ENCODE measurements around the gene CCT7. TPM values are rescaled to one million over a fixed set of nuclear protein-coding genes. Genes with fewer than 3 reads are reported as not detected.

Gene CCT7
- total RNA-seq, 3 donors from 2014 or later = 180 to 223 (median 187) TPM

DNA sequence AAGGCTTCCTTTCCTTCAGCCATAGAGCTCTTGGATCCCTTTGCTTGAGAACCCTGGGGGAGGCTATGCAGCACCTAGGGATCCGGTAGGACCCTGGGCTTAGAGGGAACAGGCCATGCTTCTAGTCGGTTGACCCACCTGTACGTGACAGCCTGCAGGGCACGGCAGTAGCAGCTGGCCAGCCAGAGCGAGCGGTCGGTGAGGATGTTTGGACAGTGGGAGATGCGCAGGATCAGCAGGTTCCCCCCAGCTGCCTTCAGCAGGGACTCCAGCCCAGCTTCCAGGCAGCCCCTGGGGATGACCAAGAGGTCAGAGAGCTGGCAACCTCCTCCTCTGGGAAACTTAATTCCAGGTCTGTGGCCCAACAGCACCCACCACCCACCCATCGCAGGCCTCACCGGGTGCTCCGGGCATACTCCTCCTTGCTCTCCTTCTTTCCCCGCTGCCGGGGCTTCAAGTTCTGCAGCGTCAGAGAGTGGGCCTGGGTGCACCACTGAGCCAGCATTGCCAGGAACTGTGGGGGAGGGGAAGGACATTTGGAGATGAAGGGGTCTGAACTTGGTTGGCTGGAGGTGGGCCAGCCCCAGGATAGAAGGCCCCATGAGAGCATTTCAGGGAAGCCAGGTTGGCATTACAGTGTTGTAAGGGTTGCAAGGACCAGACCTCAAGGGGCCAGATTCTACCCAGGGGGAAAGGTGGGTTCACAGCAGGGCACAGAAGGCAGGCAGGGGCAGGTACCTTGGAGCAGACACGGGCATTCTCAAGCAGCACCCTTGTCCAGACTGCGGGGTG, 29.6 kb downstream of the CCT7 start:
- no peaks in the 10 kb centered on the region for H3K36me3 ChIP-seq
- no peaks in the 10 kb centered on the region for H3K9me3 ChIP-seq
- H3K27me3 ChIP-seq = no peaks in the 10 kb centered on the region
- peaks cover 0 to 1% of the 10 kb centered on the region in 2 donors for H3K4me1 ChIP-seq
- intact Hi-C loops (cut with DNase I; ENCODE audit: low total_unique reads) = no loop called here
- no peak overlapping the region for H3K27ac ChIP-seq
- no peak for DNase-seq (ENCODE audit: low spot score in 2 of 2)
- TF ChIP-seq POLR2AphosphoS5 (IDR thresholded peaks at IDR 0.05) (no peak), POLR2A (IDR thresholded peaks at IDR 0.05) (no peak)
- TF ChIP-seq, protein P1, sequence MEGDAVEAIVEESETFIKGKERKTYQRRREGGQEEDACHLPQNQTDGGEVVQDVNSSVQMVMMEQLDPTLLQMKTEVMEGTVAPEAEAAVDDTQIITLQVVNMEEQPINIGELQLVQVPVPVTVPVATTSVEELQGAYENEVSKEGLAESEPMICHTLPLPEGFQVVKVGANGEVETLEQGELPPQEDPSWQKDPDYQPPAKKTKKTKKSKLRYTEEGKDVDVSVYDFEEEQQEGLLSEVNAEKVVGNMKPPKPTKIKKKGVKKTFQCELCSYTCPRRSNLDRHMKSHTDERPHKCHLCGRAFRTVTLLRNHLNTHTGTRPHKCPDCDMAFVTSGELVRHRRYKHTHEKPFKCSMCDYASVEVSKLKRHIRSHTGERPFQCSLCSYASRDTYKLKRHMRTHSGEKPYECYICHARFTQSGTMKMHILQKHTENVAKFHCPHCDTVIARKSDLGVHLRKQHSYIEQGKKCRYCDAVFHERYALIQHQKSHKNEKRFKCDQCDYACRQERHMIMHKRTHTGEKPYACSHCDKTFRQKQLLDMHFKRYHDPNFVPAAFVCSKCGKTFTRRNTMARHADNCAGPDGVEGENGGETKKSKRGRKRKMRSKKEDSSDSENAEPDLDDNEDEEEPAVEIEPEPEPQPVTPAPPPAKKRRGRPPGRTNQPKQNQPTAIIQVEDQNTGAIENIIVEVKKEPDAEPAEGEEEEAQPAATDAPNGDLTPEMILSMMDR (IDR thresholded peaks at IDR 0.05) = no peak
- H3K4me3 ChIP-seq = no peak overlapping the region

DNA sequence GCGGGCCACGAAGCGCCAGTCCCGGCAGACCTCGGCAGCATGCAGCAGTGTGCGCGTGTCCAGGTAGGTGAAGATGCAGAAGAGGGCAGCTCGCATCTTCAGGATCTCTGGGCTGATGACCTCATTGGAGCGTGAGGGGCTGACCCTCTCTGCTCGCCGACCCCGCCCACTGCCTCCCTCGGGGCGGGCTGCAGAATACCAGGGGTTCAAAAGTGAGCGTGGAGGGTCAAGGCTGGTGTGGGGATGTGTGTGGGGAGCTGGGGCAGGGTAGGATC, 30.2 kb downstream of the CCT7 start:
- no peaks in the 10 kb centered on the region for H3K9me3 ChIP-seq
- H3K36me3 ChIP-seq = no peaks in the 10 kb centered on the region
- H3K4me3 ChIP-seq = no peak overlapping the region
- intact Hi-C loops (cut with DNase I; ENCODE audit: low total_unique reads) = no loop called here
- DNase-seq (ENCODE audit: low spot score in 2 of 2) = no peak
- no peak overlapping the region for H3K27ac ChIP-seq
- TF ChIP-seq POLR2A (IDR thresholded peaks at IDR 0.05) (no peak), POLR2AphosphoS5 (IDR thresholded peaks at IDR 0.05) (no peak)
- TF ChIP-seq, protein P1 (IDR thresholded peaks at IDR 0.05) = no peak
- H3K4me1 ChIP-seq = peaks cover 0 to 5% of the 10 kb centered on the region in 2 donors
- H3K27me3 ChIP-seq = no peaks in the 10 kb centered on the region

DNA sequence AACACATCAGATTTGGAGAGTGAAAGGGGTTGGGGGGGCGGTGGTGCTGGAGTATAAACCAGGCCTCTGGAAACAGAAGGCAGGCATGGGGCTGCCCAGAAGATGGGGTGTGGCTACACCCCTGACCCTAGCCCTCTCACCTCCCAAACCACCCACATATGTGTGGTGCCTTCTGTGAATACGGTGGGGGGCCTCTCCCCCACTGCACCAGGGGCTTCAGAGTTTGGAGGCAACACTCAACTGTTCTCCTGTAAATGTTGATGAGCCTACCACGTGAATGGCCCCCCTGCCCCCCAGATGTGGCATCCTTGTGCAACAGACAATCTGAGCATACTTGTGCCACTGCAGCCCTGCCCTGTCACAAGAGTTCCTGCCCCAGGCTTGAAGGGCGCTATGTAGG, 30.7 kb downstream of the CCT7 start:
- no peak overlapping the region for H3K27ac ChIP-seq
- H3K4me1 ChIP-seq = peaks cover 0 to 5% of the 10 kb centered on the region in 2 donors
- no peak overlapping the region for H3K4me3 ChIP-seq
- TF ChIP-seq, protein P1 (IDR thresholded peaks at IDR 0.05) = no peak
- TF ChIP-seq POLR2AphosphoS5 (IDR thresholded peaks at IDR 0.05) (no peak), POLR2A (IDR thresholded peaks at IDR 0.05) (no peak)
- H3K9me3 ChIP-seq = no peaks in the 10 kb centered on the region
- no peaks in the 10 kb centered on the region for H3K27me3 ChIP-seq
- no peaks in the 10 kb centered on the region for H3K36me3 ChIP-seq
- intact Hi-C loops (cut with DNase I; ENCODE audit: low total_unique reads) = no loop called here
- no peak for DNase-seq (ENCODE audit: low spot score in 2 of 2)

DNA sequence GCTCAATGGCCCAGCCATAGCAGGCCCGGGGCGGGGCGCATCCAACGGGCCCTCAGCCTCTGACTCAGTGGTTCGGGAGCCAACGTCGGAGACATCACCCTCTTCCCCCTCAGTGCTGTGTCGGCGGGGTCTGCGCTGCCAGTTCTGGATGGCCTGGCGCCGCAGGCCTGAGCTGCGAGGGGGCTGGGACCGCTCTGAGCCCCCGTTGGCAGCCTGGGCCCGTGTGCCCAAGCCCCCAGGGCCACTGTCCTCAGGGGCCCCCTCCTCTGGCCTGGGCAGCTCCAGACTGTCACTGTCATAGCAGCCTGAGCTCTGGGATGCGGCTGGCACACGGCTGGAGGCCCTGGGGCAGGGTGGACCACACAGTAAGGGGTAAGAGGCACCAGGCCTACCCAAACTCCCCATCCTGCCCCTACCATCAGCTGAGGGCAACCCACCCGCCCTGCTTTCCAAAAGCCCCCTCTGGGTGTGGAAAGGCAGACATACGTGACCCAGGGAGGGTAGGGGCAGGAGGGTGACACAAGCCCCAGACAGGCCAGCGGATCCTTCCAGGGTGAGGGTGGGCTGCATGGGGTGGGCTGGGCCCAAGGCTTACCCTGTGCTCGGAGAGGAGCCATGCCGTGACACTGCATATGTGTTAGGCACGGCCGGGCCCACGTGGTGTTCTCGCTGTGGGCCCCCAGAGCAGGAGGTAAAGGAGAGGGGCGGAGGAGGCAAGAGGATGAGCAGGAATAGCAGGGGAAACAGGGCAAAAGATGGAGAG, 31.4 kb downstream of the CCT7 start:
- no peak overlapping the region for H3K27ac ChIP-seq
- H3K4me3 ChIP-seq = no peak overlapping the region
- TF ChIP-seq, protein P1 (IDR thresholded peaks at IDR 0.05) = no peak
- no peak for TF ChIP-seq POLR2A (IDR thresholded peaks at IDR 0.05)
- no peak for TF ChIP-seq POLR2AphosphoS5 (IDR thresholded peaks at IDR 0.05)
- no peak for DNase-seq (ENCODE audit: low spot score in 2 of 2)
- no peaks in the 10 kb centered on the region for H3K36me3 ChIP-seq
- no peaks in the 10 kb centered on the region for H3K27me3 ChIP-seq
- H3K4me1 ChIP-seq = peaks cover 0 to 5% of the 10 kb centered on the region in 2 donors
- H3K9me3 ChIP-seq = no peaks in the 10 kb centered on the region
- intact Hi-C loops (cut with DNase I; ENCODE audit: low total_unique reads) = no loop called here

Data from breast epithelium (tissue), 4 donors.